Astrocyte (in vitro differentiated cells and primary cell): Measurements from ENCODE around the gene C11orf52.

Experiments
- EZH2 ChIP-seq: IDR thresholded peaks from 2 replicates; pipeline ENCODE4 v1.6.1; 2012; ENCODE audit warnings: mild to moderate bottlenecking, low read length, inconsistent platforms; ENCODE audit not compliant: insufficient read depth
- TF ChIP-seq, protein P1 (sequence below): IDR thresholded peaks from 2 replicates; pipeline ENCODE4 v1.5.1; 2011; ENCODE audit warnings: low read depth, mild to moderate bottlenecking, inconsistent platforms, low read length, moderate library complexity; ENCODE audit not compliant: insufficient read depth

DNA sequence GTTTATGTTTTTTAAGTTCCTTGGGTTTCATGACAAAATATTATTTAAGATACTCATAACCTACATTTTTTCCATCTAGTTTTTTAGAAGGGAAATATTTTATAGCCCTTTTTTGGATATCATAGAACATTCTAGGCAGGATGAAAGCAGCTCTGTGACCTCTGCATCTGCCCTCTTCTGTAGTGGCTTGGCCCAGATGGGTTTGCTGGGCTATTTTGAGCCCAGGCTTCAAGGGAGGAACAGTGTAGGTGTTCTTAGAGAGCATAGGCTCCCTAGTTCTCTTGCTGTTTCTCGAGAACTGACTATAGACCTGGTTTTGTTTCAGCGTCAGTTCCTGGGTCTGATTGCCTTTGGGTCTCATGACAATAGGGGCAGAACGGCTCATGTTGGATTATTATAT lies 50.6 kb downstream of the C11orf52 start:
- TF ChIP-seq, protein P1, sequence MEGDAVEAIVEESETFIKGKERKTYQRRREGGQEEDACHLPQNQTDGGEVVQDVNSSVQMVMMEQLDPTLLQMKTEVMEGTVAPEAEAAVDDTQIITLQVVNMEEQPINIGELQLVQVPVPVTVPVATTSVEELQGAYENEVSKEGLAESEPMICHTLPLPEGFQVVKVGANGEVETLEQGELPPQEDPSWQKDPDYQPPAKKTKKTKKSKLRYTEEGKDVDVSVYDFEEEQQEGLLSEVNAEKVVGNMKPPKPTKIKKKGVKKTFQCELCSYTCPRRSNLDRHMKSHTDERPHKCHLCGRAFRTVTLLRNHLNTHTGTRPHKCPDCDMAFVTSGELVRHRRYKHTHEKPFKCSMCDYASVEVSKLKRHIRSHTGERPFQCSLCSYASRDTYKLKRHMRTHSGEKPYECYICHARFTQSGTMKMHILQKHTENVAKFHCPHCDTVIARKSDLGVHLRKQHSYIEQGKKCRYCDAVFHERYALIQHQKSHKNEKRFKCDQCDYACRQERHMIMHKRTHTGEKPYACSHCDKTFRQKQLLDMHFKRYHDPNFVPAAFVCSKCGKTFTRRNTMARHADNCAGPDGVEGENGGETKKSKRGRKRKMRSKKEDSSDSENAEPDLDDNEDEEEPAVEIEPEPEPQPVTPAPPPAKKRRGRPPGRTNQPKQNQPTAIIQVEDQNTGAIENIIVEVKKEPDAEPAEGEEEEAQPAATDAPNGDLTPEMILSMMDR, result no peak
- TF ChIP-seq EZH2, result no peak
